Central memory CD8-positive, alpha-beta T cell (primary cell): Measurements from ENCODE around the gene FOXRED2.

Source experiments
- ATAC-seq: fragments of 150-1000 bp; cut with Tn5 transposase; replicated peaks from 2 replicates; pipeline ENCODE4 v1.10.0; 2022; ENCODE audit warnings: mild to moderate bottlenecking, moderate FRiP score, moderate number of reproducible peaks; ENCODE audit not compliant: poor library complexity, severe bottlenecking; ENCODE audit errors: extremely low read depth
- DNase-seq, 2 donors: peaks; one replicate each; pipeline ENCODE4 v3.0.0; 2021; ENCODE audit warnings: low spot score in 2 of 2
- H3K27ac Mint-ChIP-seq: one replicate; pipeline ENCODE4 v1.8.0; 2022; ENCODE audit warnings: low read depth, mild to moderate bottlenecking, moderate library complexity, mixed read lengths
- H3K27me3 Mint-ChIP-seq: one replicate; pipeline ENCODE4 v1.8.0; 2022; ENCODE audit warnings: mixed read lengths
- H3K36me3 Mint-ChIP-seq: one replicate; pipeline ENCODE4 v1.8.0; 2022; ENCODE audit warnings: mild to moderate bottlenecking, moderate library complexity, mixed read lengths; ENCODE audit not compliant: insufficient read depth
- H3K4me1 Mint-ChIP-seq: one replicate; pipeline ENCODE4 v1.8.0; 2022; ENCODE audit warnings: mixed read lengths
- H3K4me3 Mint-ChIP-seq: one replicate; pipeline ENCODE4 v1.8.0; 2022; ENCODE audit warnings: mild to moderate bottlenecking, moderate library complexity, mixed read lengths
- H3K9me3 Mint-ChIP-seq: one replicate; pipeline ENCODE4 v1.8.0; 2022; ENCODE audit warnings: mixed read lengths

FOXRED2 gene

GRCh38 chr22:36510966-36511881 is 4.4 kb upstream of the FOXRED2 start:
- ATAC-seq = no peak
- peaks cover 14% of the 10 kb centered on the region for H3K4me1 Mint-ChIP-seq

DNA sequence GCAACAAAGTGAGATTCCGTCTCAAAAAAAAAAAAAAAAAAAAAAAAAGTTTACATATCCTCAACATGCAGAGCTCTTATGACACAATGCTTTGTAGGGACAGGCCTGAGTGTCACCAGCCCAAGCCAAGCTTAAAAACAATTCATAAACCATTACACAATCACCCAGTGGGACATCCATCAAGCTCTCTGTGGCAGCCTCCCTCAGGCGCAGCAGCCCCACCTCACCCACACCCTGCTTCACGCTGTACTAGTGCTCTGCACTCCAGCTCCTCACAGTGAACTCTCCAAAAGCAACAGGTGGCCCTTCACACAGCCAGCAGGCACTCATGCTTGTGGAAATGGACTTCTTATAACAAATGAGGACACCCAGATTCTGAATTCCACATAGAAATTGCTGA is 3.5 kb upstream of the FOXRED2 start:
- peaks cover 14% of the 10 kb centered on the region for H3K4me1 Mint-ChIP-seq
- H3K9me3 Mint-ChIP-seq = no peaks in the 10 kb centered on the region
- H3K27ac Mint-ChIP-seq = no peak overlapping the region
- peaks cover 48% of the 10 kb centered on the region for H3K36me3 Mint-ChIP-seq
- no peak overlapping the region for H3K4me3 Mint-ChIP-seq
- no peak for DNase-seq
- no peaks in the 10 kb centered on the region for H3K27me3 Mint-ChIP-seq
- no peak for ATAC-seq

More at GRCh38 chr22:36510966-36511881, 4.4 kb upstream of the FOXRED2 start:
- Mint-ChIP-seq H3K36me3 (peaks cover 57% of the 10 kb centered on the region), H3K9me3 (no peaks in the 10 kb centered on the region), H3K27me3 (no peaks in the 10 kb centered on the region), H3K4me3 (no peak overlapping the region), H3K27ac (no peak overlapping the region)
- no peak for DNase-seq

- H3K4me3 Mint-ChIP-seq = peak overlapping the region; percentile 69
- peak overlapping the region; percentile 53 for H3K27ac Mint-ChIP-seq
- H3K27me3 Mint-ChIP-seq = no peaks in the 10 kb centered on the region
- ATAC-seq = no peak
- no peak for DNase-seq
- peaks cover 24% of the 10 kb centered on the region for H3K36me3 Mint-ChIP-seq
- H3K9me3 Mint-ChIP-seq = no peaks in the 10 kb centered on the region
- H3K4me1 Mint-ChIP-seq = peaks cover 14% of the 10 kb centered on the region
Observed at GRCh38 chr22:36507518-36508010, 724 bp upstream of the FOXRED2 start.

DNA sequence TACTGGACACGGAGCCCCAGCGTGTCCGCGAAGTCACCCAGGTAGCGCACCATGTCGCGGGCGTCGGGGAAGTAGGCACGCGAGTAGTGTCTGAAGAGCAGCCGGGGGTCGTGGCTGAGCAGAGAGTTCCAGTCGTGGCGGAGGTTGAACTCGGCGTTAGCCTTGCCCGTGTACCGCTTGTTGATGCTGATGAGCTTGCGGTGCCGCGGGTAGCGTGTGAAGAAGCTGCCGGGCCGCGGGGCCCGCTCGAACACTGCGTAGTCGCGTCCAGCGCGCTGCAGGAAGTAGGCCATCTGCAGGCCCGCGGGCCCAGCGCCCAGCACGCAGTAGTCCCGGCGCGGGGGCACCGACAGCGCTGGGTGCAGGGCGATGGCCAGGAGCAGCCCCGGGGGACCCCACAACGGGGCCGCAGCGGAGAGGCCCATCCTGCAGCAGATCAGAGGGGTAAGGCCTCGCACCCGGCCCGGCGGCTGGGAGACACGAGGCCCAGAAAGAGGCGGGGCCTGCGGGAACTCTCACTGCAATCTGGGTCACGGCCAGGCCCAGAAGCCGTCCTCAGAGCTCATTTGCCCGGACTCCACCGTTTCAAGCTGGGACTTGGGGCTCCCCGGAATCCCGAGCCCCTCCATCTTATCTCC is 723 bp downstream of the FOXRED2 start:
- H3K27ac Mint-ChIP-seq = no peak overlapping the region
- peaks cover 9% of the 10 kb centered on the region for H3K4me1 Mint-ChIP-seq
- no peak for DNase-seq
- no peaks in the 10 kb centered on the region for H3K27me3 Mint-ChIP-seq
- peaks cover 15% of the 10 kb centered on the region for H3K36me3 Mint-ChIP-seq
- peak overlapping the region; percentile 69 for H3K4me3 Mint-ChIP-seq
- no peak for ATAC-seq
- no peaks in the 10 kb centered on the region for H3K9me3 Mint-ChIP-seq

- no peaks in the 10 kb centered on the region for H3K36me3 Mint-ChIP-seq
- no peaks in the 10 kb centered on the region for H3K27me3 Mint-ChIP-seq
- H3K9me3 Mint-ChIP-seq = no peaks in the 10 kb centered on the region
- DNase-seq (no peak), ATAC-seq (no peak)
- H3K4me3 Mint-ChIP-seq = no peak overlapping the region
- H3K4me1 Mint-ChIP-seq = no peaks in the 10 kb centered on the region
- H3K27ac Mint-ChIP-seq = no peak overlapping the region
Observed at GRCh38 chr22:36497910-36498665, 8.8 kb downstream of the FOXRED2 start.

- Mint-ChIP-seq H3K27ac (no peak overlapping the region), H3K4me3 (no peak overlapping the region), H3K9me3 (no peaks in the 10 kb centered on the region), H3K27me3 (no peaks in the 10 kb centered on the region), H3K4me1 (no peaks in the 10 kb centered on the region), H3K36me3 (no peaks in the 10 kb centered on the region)
- ATAC-seq (peak; percentile 58), DNase-seq (no peak)
Observed at GRCh38 chr22:36493690-36494110, 13.1 kb downstream of the FOXRED2 start.

GRCh38 chr22:36492109-36492508 is 14.7 kb downstream of the FOXRED2 start:
- H3K36me3 Mint-ChIP-seq = no peaks in the 10 kb centered on the region
- H3K27me3 Mint-ChIP-seq = no peaks in the 10 kb centered on the region
- H3K4me1 Mint-ChIP-seq = no peaks in the 10 kb centered on the region
- ATAC-seq (no peak), DNase-seq (no peak)
- H3K9me3 Mint-ChIP-seq = no peaks in the 10 kb centered on the region
- H3K27ac Mint-ChIP-seq = no peak overlapping the region
- no peak overlapping the region for H3K4me3 Mint-ChIP-seq

GRCh38 chr22:36491155-36491554 is 15.7 kb downstream of the FOXRED2 start:
- no peak for ATAC-seq
- H3K4me3 Mint-ChIP-seq = no peak overlapping the region

GRCh38 chr22:36486619-36487384 is 20.0 kb downstream of the FOXRED2 start:
- H3K27me3 Mint-ChIP-seq = no peaks in the 10 kb centered on the region
- peaks cover 8% of the 10 kb centered on the region for H3K4me1 Mint-ChIP-seq
- H3K9me3 Mint-ChIP-seq = no peaks in the 10 kb centered on the region
- DNase-seq (peak in 1 of 2 donors; percentile 54), ATAC-seq (no peak)
- H3K27ac Mint-ChIP-seq = no peak overlapping the region
- no peak overlapping the region for H3K4me3 Mint-ChIP-seq
- peaks cover 3% of the 10 kb centered on the region for H3K36me3 Mint-ChIP-seq

More at GRCh38 chr22:36491155-36491554, 15.7 kb downstream of the FOXRED2 start:
- Mint-ChIP-seq H3K36me3 (no peaks in the 10 kb centered on the region), H3K4me1 (no peaks in the 10 kb centered on the region), H3K9me3 (no peaks in the 10 kb centered on the region), H3K27me3 (no peaks in the 10 kb centered on the region), H3K27ac (no peak overlapping the region)
- no peak for DNase-seq

GRCh38 chr22:36481393-36482168 is 25.3 kb downstream of the FOXRED2 start, which contains the start of gene TXN2:
TXN2 (minus strand) TSS chr22:36481640; CDS start chr22:36480837, 803 bp downstream.
- H3K4me3 Mint-ChIP-seq = peak within 1 kb of the TSS; percentile 84

DNA sequence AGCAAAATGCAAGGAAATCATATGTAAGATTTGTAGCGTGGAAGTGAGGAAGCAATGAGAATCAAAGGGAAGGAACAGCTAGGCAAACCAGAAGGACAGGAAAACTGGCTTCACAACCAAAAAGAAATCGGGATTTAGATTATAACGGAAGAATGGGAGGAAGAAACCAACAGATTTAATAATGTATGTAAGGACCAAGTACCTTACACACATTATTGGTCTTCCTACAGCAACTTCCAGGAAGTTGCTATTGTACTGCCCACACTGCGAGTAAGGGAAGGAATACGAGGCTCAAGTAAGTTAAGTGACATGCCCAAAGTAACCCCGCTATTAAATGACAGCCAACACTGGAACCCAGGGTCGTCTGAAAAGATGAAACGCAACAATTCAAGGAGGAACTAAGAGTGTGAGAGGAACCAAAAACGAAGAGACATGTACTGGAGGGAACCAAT is 25.9 kb downstream of the FOXRED2 start:
- H3K27ac Mint-ChIP-seq = peak overlapping the region; percentile 86
- H3K27me3 Mint-ChIP-seq = no peaks in the 10 kb centered on the region
- H3K9me3 Mint-ChIP-seq = no peaks in the 10 kb centered on the region
- peaks cover 22% of the 10 kb centered on the region for H3K4me1 Mint-ChIP-seq
- DNase-seq (no peak), ATAC-seq (no peak)
- peak overlapping the region; percentile 84 for H3K4me3 Mint-ChIP-seq
- peaks cover 26% of the 10 kb centered on the region for H3K36me3 Mint-ChIP-seq

More at GRCh38 chr22:36481393-36482168, 25.3 kb downstream of the FOXRED2 start, which contains the start of gene TXN2:
- H3K27me3 Mint-ChIP-seq = no peaks in the 10 kb centered on the region
- peaks cover 25% of the 10 kb centered on the region for H3K36me3 Mint-ChIP-seq
- peaks cover 22% of the 10 kb centered on the region for H3K4me1 Mint-ChIP-seq
- DNase-seq = peak; percentile 95 to 98
- H3K9me3 Mint-ChIP-seq = no peaks in the 10 kb centered on the region
- H3K27ac Mint-ChIP-seq = peak within 1 kb of the TSS; percentile 86
- ATAC-seq = peak; percentile 92
